Activated naive CD4-positive, alpha-beta T cell treated with anti-CD3 and anti-CD28 coated beads, Interleukin-2, amount 10 ng/mL, durations not matched to agents 5 hours and 36 hours (primary cell): ENCODE data around the gene AK6. TPM values are rescaled to one million over a fixed set of nuclear protein-coding genes. Genes with fewer than 3 reads are reported as not detected.

ENCODE experiments used
- total RNA-seq, 2 experiments: library from RNA; stranded (reverse); gene quantifications; one replicate each; pipeline ENCODE4 v1.2.3, GENCODE V29; 2021

AK6 gene
- 10 to 100 TPM; 27.8 to 32.0 TPM for total RNA-seq

DNA sequence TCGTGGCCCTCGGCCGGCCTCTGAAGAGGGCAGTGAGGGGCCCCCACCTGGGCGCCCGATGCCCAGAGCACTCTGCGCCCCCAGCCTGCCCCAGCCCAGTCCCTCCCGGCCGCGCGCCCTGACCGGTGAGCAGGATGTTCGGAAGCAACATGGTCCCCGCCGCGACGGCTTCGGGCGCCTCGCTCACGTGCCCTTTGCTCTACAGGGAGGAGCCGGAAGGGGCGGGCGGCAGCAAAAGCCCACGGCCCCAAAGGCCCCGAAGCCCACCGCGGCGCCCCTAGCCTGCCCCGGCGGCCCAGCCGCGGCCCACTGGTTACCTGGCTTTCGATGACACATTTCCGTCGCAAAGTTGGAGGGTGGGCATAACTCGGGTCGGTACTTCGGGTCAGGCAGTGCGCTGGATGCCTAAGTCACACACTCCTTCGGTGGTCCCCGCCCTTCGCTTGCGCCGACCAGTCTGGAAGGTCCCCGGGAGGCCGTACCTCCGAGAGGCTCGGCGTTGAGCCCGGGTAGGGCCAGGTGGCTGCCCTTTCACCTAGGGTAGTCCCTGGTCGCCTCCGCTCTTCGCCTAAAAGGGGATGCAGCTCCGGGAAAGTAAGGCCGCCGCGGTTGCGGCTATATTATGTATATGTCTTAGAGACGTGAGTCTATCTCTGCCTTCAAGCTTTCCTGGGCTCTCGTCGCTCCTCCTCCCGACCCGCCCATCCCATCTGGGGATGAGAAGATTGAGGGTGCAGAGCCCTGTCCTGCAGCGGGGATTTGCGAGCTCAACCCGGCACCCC is at the start of gene AK6, which contains the start of the genes RAD17 and TAF9:
AK6 (minus strand) TSS at position 181 of the 782 bp plus-strand sequence; CDS start at position 151, 30 bp downstream.
RAD17 (plus strand) TSS at position 479 of the 782 bp plus-strand sequence. CDS start 2,391 bp downstream, outside the sequence.
TAF9 (minus strand) TSS at position 181 of the 782 bp plus-strand sequence. CDS start 3,783 bp downstream, outside the sequence.

DNA sequence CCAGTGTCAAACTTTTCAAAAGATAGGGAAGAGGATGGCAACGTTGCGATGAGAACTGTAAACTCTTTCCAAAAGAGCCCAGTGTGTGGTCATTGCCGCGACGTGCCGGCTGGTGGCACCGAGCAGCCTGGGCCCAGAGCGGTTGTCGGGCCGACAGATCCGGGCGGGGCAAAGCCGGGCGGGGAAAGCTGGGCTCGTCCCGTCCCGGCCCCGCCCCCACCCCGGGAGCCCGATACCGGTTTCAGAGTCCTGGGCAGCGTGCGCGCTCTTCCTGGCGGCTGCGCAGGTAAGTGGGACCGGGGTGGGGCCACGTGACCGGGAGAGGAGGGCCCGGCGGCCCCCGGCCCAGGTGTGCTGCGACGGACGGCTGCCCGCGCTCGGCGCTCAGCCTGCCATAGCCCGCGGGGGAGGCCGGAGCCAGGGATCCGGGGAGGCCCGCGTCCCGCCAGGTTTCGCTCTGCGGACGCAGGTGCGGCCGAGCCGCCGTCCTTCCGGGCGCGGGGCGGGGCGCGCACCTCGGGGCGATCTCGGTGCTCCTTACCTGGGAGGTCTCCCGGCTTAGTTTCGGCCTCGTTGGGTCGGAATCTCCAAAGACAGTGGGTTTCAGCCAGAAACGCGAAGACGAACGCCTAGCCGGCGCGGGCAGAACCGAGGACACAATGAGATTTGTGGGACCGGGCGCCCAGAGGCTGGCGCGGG is 45.7 kb upstream of the AK6 start, which contains the start of gene MARVELD2:
MARVELD2 (plus strand) TSS at position 232 of the 699 bp plus-strand sequence. CDS start 4,270 bp downstream, outside the sequence.

Other genes starting within 250 kb of the AK6 start
- 100 to 1,000 TPM; 122 to 123 TPM for gene CCNB1, start 202.4 kb downstream of the AK6 start, total RNA-seq
- gene CENPH, start 179.9 kb downstream of the AK6 start, total RNA-seq = 10 to 100 TPM; 30.8 to 31.5 TPM
- gene CDK7, start 134.6 kb downstream of the AK6 start, total RNA-seq = 10 to 100 TPM; 18.8 to 19.7 TPM
- gene CCDC125, start 36.7 kb downstream of the AK6 start, total RNA-seq = 10 to 100 TPM in 1 of 2 experiments, 1 to 10 TPM in 1; 9.6 to 11.0 TPM
- gene TAF9, start within 50 bp of the AK6 start, total RNA-seq = 10 to 100 TPM; 45.4 to 49.2 TPM
- 10 to 100 TPM; 22.5 to 24.9 TPM for gene RAD17, start 298 bp upstream of the AK6 start, total RNA-seq
- gene MARVELD2, start 45.6 kb upstream of the AK6 start, total RNA-seq = under 1 TPM; 0.30 to 0.46 TPM
- 1 to 10 TPM; 2.2 to 2.9 TPM for gene OCLN, start 123.3 kb upstream of the AK6 start, total RNA-seq
- gene GTF2H2C, start 190.7 kb upstream of the AK6 start, total RNA-seq = 10 to 100 TPM; 32.4 to 32.6 TPM